BJ (cell line): ENCODE results near the gene YY2. TPM values are rescaled to one million over a fixed set of nuclear protein-coding genes. Genes with fewer than 3 reads are reported as not detected.
A peak's percentile ranks its signal among the peaks of the same experiment; 100 is the strongest.

ENCODE experiments used
- CTCF ChIA-PET: fragments of 350-600 bp; formaldehyde crosslinking; extraction: SDS; loops from one replicate; lab custom pipeline; 2021; ENCODE audit warnings: antibody characterized with exemption, inconsistent platforms; lab: Yijun Ruan, JAX
- POLR2A ChIA-PET: fragments of 300-600 bp; sonication (Branson Sonifier 250); formaldehyde crosslinking; extraction: SDS; loops from one replicate; lab custom pipeline; 2021; ENCODE audit warnings: antibody characterized with exemption; lab: Charles Lee
- DNase-seq: peaks from one replicate; pipeline ENCODE4 v3.0.0-alpha.2; 2011; ENCODE audit warnings: low read depth
- H3K27me3 ChIP-seq: 2 replicates; pipeline ENCODE4 v1.6.0; 2011; ENCODE audit warnings: low read length; ENCODE audit not compliant: control insufficient read depth, insufficient read depth
- H3K36me3 ChIP-seq: 2 replicates; pipeline ENCODE4 v1.5.1; 2011; ENCODE audit warnings: low read length; ENCODE audit not compliant: control insufficient read depth, insufficient read depth
- H3K4me3 ChIP-seq: 2 replicates; pipeline ENCODE4 v1.5.1; 2011; ENCODE audit warnings: low read depth, mild to moderate bottlenecking, control low read depth, low read length
- CTCF ChIP-seq: IDR thresholded peaks from 2 replicates; pipeline ENCODE4 v1.5.1; 2011; ENCODE audit warnings: low read depth, mild to moderate bottlenecking, control low read depth, inconsistent platforms, low read length, moderate library complexity; ENCODE audit not compliant: insufficient read depth
- polyA plus RNA-seq: library from polyadenylated mRNA; depleted of rRNA; stranded (reverse); fragments of >200 nt; gene quantifications from 2 replicates; pipeline ENCODE4 v1.2.3, GENCODE V29; 2011

The YY2 gene
- polyA plus RNA-seq, 1 experiment, result 0.60 TPM

GRCh38 chrX:21839334-21840192 is 16.2 kb upstream of the YY2 start, which contains the start of gene MBTPS2:
MBTPS2 (plus strand) TSS chrX:21839617; CDS start chrX:21839735, 118 bp downstream.
- Histone ChIP-seq H3K27me3 (no peaks in the 10 kb centered on the region), H3K36me3 (no peaks in the 10 kb centered on the region), H3K4me3 (peak within 1 kb of the TSS; percentile 79)
- peak; percentile 31 for DNase-seq
- CTCF ChIA-PET, result interaction anchor here (2.8 kb wide), 1 partner anchor 136 kb away, joined by 12 read pairs; no protein-coding TSS in a partner anchor
- POLR2A ChIA-PET, result interaction anchor here (0.7 kb wide), 1 partner anchor 1699 kb away, joined by 3 read pairs; no protein-coding TSS in a partner anchor
- TF ChIP-seq CTCF, result 0 out of 2 replicates have a peak, but pooled peaks have one; percentile 13

GRCh38 chrX:21840193-21840545 is 15.6 kb upstream of the YY2 start:
- ChIA-PET POLR2A (no interaction called here), CTCF (interaction anchor here (2.8 kb wide), 1 partner anchor 135 kb away, joined by 12 read pairs; no protein-coding TSS in a partner anchor)
- Histone ChIP-seq H3K36me3 (no peaks in the 10 kb centered on the region), H3K27me3 (no peaks in the 10 kb centered on the region), H3K4me3 (peak overlapping the region; percentile 79)
- no peak for TF ChIP-seq CTCF
- DNase-seq, result no peak

- H3K4me3 ChIP-seq, result no peak overlapping the region
- ChIA-PET POLR2A (no interaction called here), CTCF (no interaction called here)
- no peaks in the 10 kb centered on the region for H3K27me3 ChIP-seq
- no peaks in the 10 kb centered on the region for H3K36me3 ChIP-seq
- TF ChIP-seq CTCF, result no peak
- DNase-seq, result no peak
Measured at GRCh38 chrX:21843179-21843578, 12.6 kb upstream of the YY2 start.

GRCh38 chrX:21845096-21845495 is 10.7 kb upstream of the YY2 start:
- DNase-seq, result no peak
- ChIA-PET POLR2A (interaction anchor here (0.6 kb wide), 1 partner anchor 1320 kb away, joined by 3 read pairs; no protein-coding TSS in a partner anchor), CTCF (no interaction called here)
- no peak for TF ChIP-seq CTCF
- Histone ChIP-seq H3K36me3 (no peaks in the 10 kb centered on the region), H3K4me3 (no peak overlapping the region), H3K27me3 (no peaks in the 10 kb centered on the region)

- CTCF ChIA-PET, result no interaction called here
Measured at GRCh38 chrX:21847342-21847741, 8.4 kb upstream of the YY2 start.

More at GRCh38 chrX:21847342-21847741, 8.4 kb upstream of the YY2 start:
- DNase-seq, result no peak
- TF ChIP-seq CTCF, result no peak
- H3K4me3 ChIP-seq, result no peak overlapping the region
- H3K36me3 ChIP-seq, result no peaks in the 10 kb centered on the region
- POLR2A ChIA-PET, result no interaction called here
- no peaks in the 10 kb centered on the region for H3K27me3 ChIP-seq
